ENCODE data around the gene DOCK3.

The DOCK3 gene

GRCh38 chr3:51373658-51374421 lies 699.1 kb downstream of the DOCK3 start:
- no peaks in the 10 kb centered on the region for H3K9me3 ChIP-seq (ENCODE audit: insufficient read depth, low read length)
- no peak overlapping the region for H3K4me3 ChIP-seq (ENCODE audit: low read length)
- no peaks in the 10 kb centered on the region for H3K4me1 ChIP-seq (ENCODE audit: low read length)
- no peaks in the 10 kb centered on the region for H3K79me2 ChIP-seq (ENCODE audit: low read length)
- no peaks in the 10 kb centered on the region for H4K20me1 ChIP-seq (ENCODE audit: insufficient read depth, low read length)
- TF ChIP-seq EZH2phosphoT487 (IDR thresholded peaks at IDR 0.05; ENCODE audit: low read depth) (no peak), CTCF (IDR thresholded peaks at IDR 0.05; ENCODE audit: low read depth, low read length) (no peak)
- no peak overlapping the region for H3K9ac ChIP-seq (ENCODE audit: low read length)
- H3K36me3 ChIP-seq (replicated peaks; ENCODE audit: low read depth, low read length): no peaks in the 10 kb centered on the region
- no peak overlapping the region for H3K27ac ChIP-seq (ENCODE audit: low read length)
- H3K27me3 ChIP-seq (ENCODE audit: low read depth, low read length): peaks cover 9% of the 10 kb centered on the region
- H2AFZ ChIP-seq (ENCODE audit: low read depth, low read length): no peak overlapping the region
- H3K4me2 ChIP-seq (ENCODE audit: low read length): no peak overlapping the region

GRCh38 chr3:51374456-51374855 lies 699.7 kb downstream of the DOCK3 start:
- TF ChIP-seq CTCF (IDR thresholded peaks at IDR 0.05; ENCODE audit: low read depth, low read length) (no peak), EZH2phosphoT487 (IDR thresholded peaks at IDR 0.05; ENCODE audit: low read depth) (no peak)
- H3K9ac ChIP-seq (ENCODE audit: low read length): no peak overlapping the region
- H3K4me3 ChIP-seq (ENCODE audit: low read length): no peak overlapping the region
- H3K4me2 ChIP-seq (ENCODE audit: low read length): no peak overlapping the region
- no peaks in the 10 kb centered on the region for H4K20me1 ChIP-seq (ENCODE audit: insufficient read depth, low read length)
- H2AFZ ChIP-seq (ENCODE audit: low read depth, low read length): no peak overlapping the region
- H3K27me3 ChIP-seq (ENCODE audit: low read depth, low read length): peaks cover 7% of the 10 kb centered on the region
- no peaks in the 10 kb centered on the region for H3K4me1 ChIP-seq (ENCODE audit: low read length)
- H3K36me3 ChIP-seq (replicated peaks; ENCODE audit: low read depth, low read length): no peaks in the 10 kb centered on the region
- H3K79me2 ChIP-seq (ENCODE audit: low read length): no peaks in the 10 kb centered on the region
- H3K9me3 ChIP-seq (ENCODE audit: insufficient read depth, low read length): no peaks in the 10 kb centered on the region
- no peak overlapping the region for H3K27ac ChIP-seq (ENCODE audit: low read length)

GRCh38 chr3:51375136-51375535 lies 700.4 kb downstream of the DOCK3 start:
- Histone ChIP-seq H3K9me3 (ENCODE audit: insufficient read depth, low read length) (no peaks in the 10 kb centered on the region), H3K9ac (ENCODE audit: low read length) (no peak overlapping the region), H3K79me2 (ENCODE audit: low read length) (no peaks in the 10 kb centered on the region), H3K27me3 (ENCODE audit: low read depth, low read length) (peaks cover 3% of the 10 kb centered on the region; the same call in 1 of the 2 replicates), H3K36me3 (replicated peaks; ENCODE audit: low read depth, low read length) (no peaks in the 10 kb centered on the region), H2AFZ (ENCODE audit: low read depth, low read length) (no peak overlapping the region), H3K4me1 (ENCODE audit: low read length) (no peaks in the 10 kb centered on the region), H4K20me1 (ENCODE audit: insufficient read depth, low read length) (no peaks in the 10 kb centered on the region), H3K27ac (ENCODE audit: low read length) (no peak overlapping the region), H3K4me2 (ENCODE audit: low read length) (no peak overlapping the region), H3K4me3 (ENCODE audit: low read length) (no peak overlapping the region)
- no peak for TF ChIP-seq CTCF (IDR thresholded peaks at IDR 0.05; ENCODE audit: low read depth, low read length)
- no peak for TF ChIP-seq EZH2phosphoT487 (IDR thresholded peaks at IDR 0.05; ENCODE audit: low read depth)

- Histone ChIP-seq H3K9me3 (ENCODE audit: insufficient read depth, low read length) (no peaks in the 10 kb centered on the region), H3K9ac (ENCODE audit: low read length) (no peak overlapping the region), H3K36me3 (replicated peaks; ENCODE audit: low read depth, low read length) (no peaks in the 10 kb centered on the region), H3K27ac (ENCODE audit: low read length) (no peak overlapping the region), H3K4me2 (ENCODE audit: low read length) (no peak overlapping the region), H2AFZ (ENCODE audit: low read depth, low read length) (no peak overlapping the region), H4K20me1 (ENCODE audit: insufficient read depth, low read length) (no peaks in the 10 kb centered on the region), H3K27me3 (ENCODE audit: low read depth, low read length) (peaks cover 3% of the 10 kb centered on the region; the same call in 1 of the 2 replicates), H3K79me2 (ENCODE audit: low read length) (no peaks in the 10 kb centered on the region), H3K4me3 (ENCODE audit: low read length) (no peak overlapping the region), H3K4me1 (ENCODE audit: low read length) (no peaks in the 10 kb centered on the region)
- no peak for TF ChIP-seq CTCF (IDR thresholded peaks at IDR 0.05; ENCODE audit: low read depth, low read length)
- no peak for TF ChIP-seq EZH2phosphoT487 (IDR thresholded peaks at IDR 0.05; ENCODE audit: low read depth)
These were observed 700.8 kb downstream of the DOCK3 start for GRCh38 chr3:51375571-51375970.
